Esophagus muscularis mucosa (tissue), 4 donors: ENCODE results near the gene KANK2.

ENCODE experiments used
- CTCF ChIP-seq, 3 experiments: fragments of 200-600 bp in 2 of 3; fragments of 450-650 bp in 1 of 3; sonication (generic) in 2 of 3; IDR thresholded peaks; one replicate each; pipeline ENCODE4 v1.5.1; 2017 to 2019; ENCODE audit warnings: antibody characterized with exemption in 3 of 3, mild to moderate bottlenecking in 2 of 3, moderate library complexity in 1 of 3
- EP300 ChIP-seq: sonication (generic); formaldehyde crosslinking; IDR thresholded peaks from one replicate; pipeline ENCODE4 v1.6.1; 2017; ENCODE audit warnings: antibody characterized with exemption
- POLR2A ChIP-seq: fragments of 450-650 bp; IDR thresholded peaks from one replicate; pipeline ENCODE4 v1.6.1; 2017; ENCODE audit warnings: antibody characterized with exemption, moderate library complexity, mild to moderate bottlenecking, low read depth
- POLR2AphosphoS5 ChIP-seq, 2 donors: sonication (generic); formaldehyde crosslinking; IDR thresholded peaks; one replicate each; pipeline ENCODE4 v1.6.1; 2017; ENCODE audit warnings: antibody characterized with exemption in 2 of 2

DNA sequence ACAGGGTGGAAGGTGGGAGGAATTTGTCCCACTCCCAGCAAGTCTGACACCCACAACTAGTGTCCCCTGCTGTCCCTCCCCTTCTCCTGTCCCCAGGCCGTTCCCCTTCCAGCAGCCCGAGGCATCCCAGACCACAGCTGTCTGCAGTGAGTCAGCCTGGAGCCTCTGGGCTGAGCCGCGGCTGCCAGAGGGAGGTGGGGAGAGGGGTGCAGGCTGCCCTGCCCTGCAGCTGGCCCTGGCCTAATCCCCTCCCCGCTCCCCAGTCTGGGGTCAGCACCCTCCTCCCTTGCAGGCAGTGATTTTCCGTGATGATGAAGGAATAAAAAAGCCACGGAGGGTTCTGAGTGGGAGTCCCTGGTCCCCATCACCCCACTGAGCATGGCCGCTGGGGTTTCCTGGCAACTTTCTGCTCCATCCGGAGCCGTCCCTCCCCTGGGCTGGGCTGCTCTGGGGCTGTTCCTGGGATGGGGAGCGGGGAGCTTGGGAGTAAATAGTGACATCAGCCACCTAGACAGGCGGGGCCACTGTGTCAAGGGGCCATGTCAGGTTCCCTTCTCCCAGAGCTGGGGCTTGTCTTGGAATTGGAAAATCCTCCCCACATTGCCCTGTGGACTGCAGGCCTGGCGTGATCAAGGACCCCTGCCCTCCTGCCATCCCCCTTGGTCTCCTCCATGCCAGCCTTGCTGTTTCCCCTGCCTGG, 58.6 kb downstream of the KANK2 start:
- TF ChIP-seq EP300, result no peak
- TF ChIP-seq CTCF (IDR thresholded peaks at IDR 0.05), result no peak
- TF ChIP-seq POLR2A, result no peak
- TF ChIP-seq POLR2AphosphoS5 (IDR thresholded peaks at IDR 0.05), result peak; percentile 69 to 78
